ENCODE results near the gene KRT82.

Gene KRT82

GRCh38 chr12:52404951-52405350 lies 1.2 kb downstream of the KRT82 start:
- H3K27ac Mint-ChIP-seq = no peak overlapping the region
- no peak overlapping the region for H3K4me3 Mint-ChIP-seq
- H3K9me3 Mint-ChIP-seq = no peaks in the 10 kb centered on the region
- no peaks in the 10 kb centered on the region for H3K36me3 Mint-ChIP-seq (ENCODE audit: low read depth)
- DNase-seq (no peak), ATAC-seq (no peak)
- peaks cover 3% of the 10 kb centered on the region for H3K27me3 Mint-ChIP-seq
- no peaks in the 10 kb centered on the region for H3K4me1 Mint-ChIP-seq

DNA sequence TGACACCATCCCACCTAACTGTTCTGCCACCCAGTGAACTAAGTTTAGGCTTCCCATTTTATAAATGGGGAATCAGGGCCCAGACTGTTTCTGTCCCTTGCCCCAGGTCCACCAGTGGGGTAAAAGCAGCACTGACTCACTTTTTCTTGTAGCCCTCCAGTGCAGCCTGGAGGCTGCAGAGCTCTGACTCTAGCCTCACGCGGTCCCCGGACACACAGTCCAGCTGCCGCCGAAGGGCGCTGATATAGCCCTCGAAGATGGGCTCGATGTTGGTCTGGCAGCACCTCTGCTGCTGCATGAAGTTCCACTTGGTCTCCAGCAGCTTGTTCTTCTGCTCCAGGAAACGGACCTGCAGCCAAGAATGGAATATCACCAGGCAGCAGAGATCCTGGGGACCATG lies 2.6 kb downstream of the KRT82 start:
- H3K36me3 Mint-ChIP-seq (ENCODE audit: low read depth) = no peaks in the 10 kb centered on the region
- DNase-seq = no peak
- H3K27ac Mint-ChIP-seq = no peak overlapping the region
- H3K9me3 Mint-ChIP-seq = no peaks in the 10 kb centered on the region
- peaks cover under 1% of the 10 kb centered on the region for H3K27me3 Mint-ChIP-seq
- no peak overlapping the region for H3K4me3 Mint-ChIP-seq
- ATAC-seq = no peak
- peaks cover 5% of the 10 kb centered on the region for H3K4me1 Mint-ChIP-seq

DNA sequence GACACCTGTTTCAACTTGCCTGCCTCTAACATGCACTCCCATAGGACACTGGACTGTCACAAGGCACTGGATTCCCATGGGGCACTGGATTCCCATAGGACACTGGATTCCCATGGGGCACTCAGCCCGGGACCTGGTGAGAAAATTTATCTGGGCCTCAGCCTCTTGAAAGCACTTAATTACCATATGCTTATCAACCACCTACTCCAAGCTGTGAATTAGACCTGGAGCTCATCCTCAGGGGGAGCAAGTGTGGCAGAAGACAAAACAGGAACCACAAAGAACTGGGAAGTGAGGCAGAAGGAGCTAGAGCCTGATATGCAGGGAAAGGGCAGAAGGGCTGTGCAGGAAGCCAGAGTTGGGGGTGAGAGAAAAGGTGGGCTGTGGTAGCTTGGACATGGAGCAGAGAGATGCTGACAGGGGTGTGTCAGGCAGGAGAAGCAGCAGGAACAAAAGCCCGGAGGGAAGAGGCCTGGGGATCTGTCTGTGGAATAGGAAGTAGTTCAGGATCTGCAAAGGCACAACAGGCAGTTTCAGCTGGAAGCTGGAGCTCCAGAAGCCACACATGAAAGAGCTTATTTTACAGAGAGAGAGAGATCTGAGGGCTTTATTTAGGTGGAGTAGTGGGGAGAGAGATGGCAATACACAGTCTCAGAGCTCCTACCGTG lies 3.1 kb downstream of the KRT82 start:
- H3K4me1 Mint-ChIP-seq = peaks cover 7% of the 10 kb centered on the region
- no peak for ATAC-seq
- H3K9me3 Mint-ChIP-seq = no peaks in the 10 kb centered on the region
- DNase-seq = no peak
- H3K27ac Mint-ChIP-seq = no peak overlapping the region
- no peak overlapping the region for H3K4me3 Mint-ChIP-seq
- H3K36me3 Mint-ChIP-seq (ENCODE audit: low read depth) = no peaks in the 10 kb centered on the region
- H3K27me3 Mint-ChIP-seq = no peaks in the 10 kb centered on the region

- H3K9me3 Mint-ChIP-seq = no peaks in the 10 kb centered on the region
- DNase-seq = no peak
- no peaks in the 10 kb centered on the region for H3K27me3 Mint-ChIP-seq
- no peak overlapping the region for H3K4me3 Mint-ChIP-seq
- H3K4me1 Mint-ChIP-seq = peaks cover 7% of the 10 kb centered on the region
- no peaks in the 10 kb centered on the region for H3K36me3 Mint-ChIP-seq (ENCODE audit: low read depth)
- no peak for ATAC-seq
- no peak overlapping the region for H3K27ac Mint-ChIP-seq
These were observed 3.8 kb downstream of the KRT82 start for GRCh38 chr12:52402377-52402776.

DNA sequence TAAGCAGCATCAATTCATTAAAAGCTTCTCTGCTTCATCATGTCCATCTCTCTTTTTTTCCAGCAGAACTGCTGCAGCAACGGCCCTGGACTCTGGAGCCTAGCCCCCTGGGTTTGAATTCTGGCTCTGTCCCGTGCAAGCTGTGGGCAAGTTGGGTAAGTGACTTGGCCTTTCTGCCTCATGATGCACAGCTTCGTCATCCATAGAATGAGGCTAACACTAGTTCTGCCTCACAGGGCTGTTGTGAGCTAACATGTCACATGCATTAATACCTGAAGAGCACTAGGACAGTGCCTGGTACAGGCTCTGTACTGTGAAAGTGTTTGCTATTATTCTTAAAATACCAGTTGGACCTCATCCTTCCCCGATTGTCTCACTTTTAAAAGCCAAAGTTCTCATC lies 4.2 kb downstream of the KRT82 start:
- Mint-ChIP-seq H3K27ac (no peak overlapping the region), H3K9me3 (no peaks in the 10 kb centered on the region), H3K36me3 (ENCODE audit: low read depth) (no peaks in the 10 kb centered on the region), H3K4me3 (no peak overlapping the region), H3K27me3 (no peaks in the 10 kb centered on the region), H3K4me1 (peaks cover 7% of the 10 kb centered on the region)
- no peak for ATAC-seq
- DNase-seq = no peak

- Mint-ChIP-seq H3K4me1 (peaks cover 7% of the 10 kb centered on the region), H3K27ac (no peak overlapping the region), H3K36me3 (ENCODE audit: low read depth) (no peaks in the 10 kb centered on the region), H3K9me3 (no peaks in the 10 kb centered on the region), H3K4me3 (no peak overlapping the region), H3K27me3 (no peaks in the 10 kb centered on the region)
- DNase-seq (no peak), ATAC-seq (no peak)
These were observed 4.6 kb downstream of the KRT82 start for GRCh38 chr12:52401526-52401925.

- ATAC-seq (no peak), DNase-seq (no peak)
- Mint-ChIP-seq H3K4me1 (peaks cover 7% of the 10 kb centered on the region), H3K27me3 (no peaks in the 10 kb centered on the region), H3K9me3 (no peaks in the 10 kb centered on the region), H3K4me3 (no peak overlapping the region), H3K27ac (no peak overlapping the region), H3K36me3 (ENCODE audit: low read depth) (no peaks in the 10 kb centered on the region)
These were observed 5.2 kb downstream of the KRT82 start for GRCh38 chr12:52400906-52401305.

DNA sequence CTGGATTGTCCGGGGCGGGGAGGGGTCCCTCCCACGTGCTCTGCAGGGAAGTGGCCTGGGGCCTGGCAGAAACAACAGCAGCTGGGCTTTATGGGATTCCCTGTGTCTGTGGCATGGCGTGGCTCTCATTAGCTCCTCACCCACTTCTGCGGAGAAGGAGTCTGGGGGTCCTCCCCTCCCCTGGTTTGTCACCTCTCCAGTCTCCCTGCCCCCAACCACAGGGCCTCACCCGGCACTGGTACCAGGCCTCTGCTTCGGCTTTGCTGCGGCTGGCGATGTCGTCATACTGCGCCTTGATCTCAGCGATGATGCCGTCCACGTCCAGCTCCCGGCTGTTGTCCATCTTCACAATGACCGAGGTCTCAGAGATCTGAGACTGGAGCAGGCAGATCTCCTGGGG lies 6.4 kb downstream of the KRT82 start:
- H3K4me3 Mint-ChIP-seq = no peak overlapping the region
- no peaks in the 10 kb centered on the region for H3K9me3 Mint-ChIP-seq
- ATAC-seq = no peak
- no peak for DNase-seq
- no peaks in the 10 kb centered on the region for H3K27me3 Mint-ChIP-seq
- H3K36me3 Mint-ChIP-seq (ENCODE audit: low read depth) = no peaks in the 10 kb centered on the region
- H3K27ac Mint-ChIP-seq = no peak overlapping the region
- peaks cover 7% of the 10 kb centered on the region for H3K4me1 Mint-ChIP-seq

DNA sequence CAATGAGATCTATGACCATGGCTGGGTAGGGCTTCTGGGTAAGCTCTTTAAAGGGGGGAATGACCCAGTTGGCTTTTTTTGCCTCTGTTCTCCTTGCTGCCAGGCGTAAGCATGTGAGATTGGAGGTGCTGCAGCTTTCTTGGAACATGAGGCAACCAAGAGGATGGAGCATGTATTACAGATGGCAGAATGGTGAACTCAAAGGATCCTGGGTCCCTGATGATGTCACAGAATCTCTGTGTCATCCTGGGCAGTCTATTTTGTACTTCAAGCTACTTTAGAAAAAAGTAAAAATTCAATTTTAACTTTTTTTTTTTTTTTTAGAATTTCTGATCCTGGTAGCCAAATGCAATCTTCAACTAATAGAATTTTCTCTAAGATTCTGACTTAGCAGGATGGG lies 8.0 kb downstream of the KRT82 start:
- Mint-ChIP-seq H3K4me1 (peaks cover 7% of the 10 kb centered on the region), H3K9me3 (no peaks in the 10 kb centered on the region), H3K36me3 (ENCODE audit: low read depth) (no peaks in the 10 kb centered on the region), H3K27ac (no peak overlapping the region), H3K27me3 (no peaks in the 10 kb centered on the region), H3K4me3 (no peak overlapping the region)
- ATAC-seq (no peak), DNase-seq (no peak)

GRCh38 chr12:52396656-52397055 lies 9.5 kb downstream of the KRT82 start:
- no peaks in the 10 kb centered on the region for H3K9me3 Mint-ChIP-seq
- H3K36me3 Mint-ChIP-seq (ENCODE audit: low read depth) = no peaks in the 10 kb centered on the region
- H3K4me1 Mint-ChIP-seq = peaks cover 7% of the 10 kb centered on the region
- DNase-seq = no peak
- H3K27me3 Mint-ChIP-seq = no peaks in the 10 kb centered on the region
- H3K27ac Mint-ChIP-seq = no peak overlapping the region
- ATAC-seq = no peak
- H3K4me3 Mint-ChIP-seq = no peak overlapping the region

GRCh38 chr12:52395761-52396434 lies 10.2 kb downstream of the KRT82 start:
- ATAC-seq = no peak

GRCh38 chr12:52394836-52395405 lies 11.2 kb downstream of the KRT82 start:
- Mint-ChIP-seq H3K9me3 (no peaks in the 10 kb centered on the region), H3K36me3 (ENCODE audit: low read depth) (no peaks in the 10 kb centered on the region), H3K27ac (no peak overlapping the region), H3K4me1 (peaks cover 7% of the 10 kb centered on the region), H3K27me3 (no peaks in the 10 kb centered on the region), H3K4me3 (no peak overlapping the region)
- ATAC-seq (no peak), DNase-seq (no peak)

More at GRCh38 chr12:52395761-52396434, 10.2 kb downstream of the KRT82 start:
- Mint-ChIP-seq H3K27ac (no peak overlapping the region), H3K4me3 (no peak overlapping the region), H3K4me1 (peaks cover 7% of the 10 kb centered on the region), H3K27me3 (no peaks in the 10 kb centered on the region), H3K36me3 (ENCODE audit: low read depth) (no peaks in the 10 kb centered on the region), H3K9me3 (no peaks in the 10 kb centered on the region)
- peak; percentile 7 for DNase-seq

DNA sequence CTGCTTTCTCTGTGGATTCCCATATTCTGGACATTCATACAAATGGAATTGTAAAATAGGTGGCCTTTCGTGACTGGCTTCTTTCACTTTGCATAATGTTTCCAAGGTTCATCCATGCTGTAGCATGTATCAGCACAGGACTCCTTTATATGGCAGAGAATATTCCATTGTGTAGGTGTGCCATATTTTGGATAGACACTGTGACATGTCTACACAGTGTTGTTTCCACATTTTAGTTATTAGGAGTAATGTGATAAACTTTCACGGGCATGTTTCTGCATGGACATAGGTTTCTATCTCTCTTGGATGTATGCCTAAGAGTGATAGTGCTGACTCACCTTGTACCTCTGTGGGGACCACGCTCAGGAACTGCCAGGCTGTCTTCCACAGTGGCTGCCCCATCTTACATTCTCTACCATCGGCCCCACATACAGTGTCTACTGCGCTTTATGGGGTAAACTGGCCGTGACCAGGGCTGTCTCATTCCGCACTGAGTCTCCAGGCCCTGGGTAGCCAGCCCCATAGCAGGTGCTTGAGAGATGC lies 13.6 kb downstream of the KRT82 start:
- ATAC-seq (no peak), DNase-seq (no peak)
- H3K9me3 Mint-ChIP-seq = no peaks in the 10 kb centered on the region
- H3K27ac Mint-ChIP-seq = no peak overlapping the region
- no peak overlapping the region for H3K4me3 Mint-ChIP-seq
- H3K36me3 Mint-ChIP-seq (ENCODE audit: low read depth) = no peaks in the 10 kb centered on the region
- no peaks in the 10 kb centered on the region for H3K27me3 Mint-ChIP-seq
- no peaks in the 10 kb centered on the region for H3K4me1 Mint-ChIP-seq

GRCh38 chr12:52391618-52392002 lies 14.5 kb downstream of the KRT82 start:
- no peak for ATAC-seq
- no peak for DNase-seq
- H3K9me3 Mint-ChIP-seq = no peaks in the 10 kb centered on the region
- no peak overlapping the region for H3K4me3 Mint-ChIP-seq
- no peak overlapping the region for H3K27ac Mint-ChIP-seq
- no peaks in the 10 kb centered on the region for H3K36me3 Mint-ChIP-seq (ENCODE audit: low read depth)
- H3K27me3 Mint-ChIP-seq = no peaks in the 10 kb centered on the region
- no peaks in the 10 kb centered on the region for H3K4me1 Mint-ChIP-seq
